H9 (cell line): Measurements from ENCODE around the gene C1QTNF6. TPM values are rescaled to one million over a fixed set of nuclear protein-coding genes. Genes with fewer than 3 reads are reported as not detected.

Experiments
- DNase-seq: peaks from one replicate; pipeline ENCODE4 v3.0.0-alpha.2; 2017
- H2AFZ ChIP-seq: one replicate; pipeline ENCODE4 v1.6.1; 2013; ENCODE audit warnings: mild to moderate bottlenecking, low read length, control low read depth, moderate library complexity
- H2AK5ac ChIP-seq: 2 replicates; pipeline ENCODE4 v1.6.1; 2013; ENCODE audit warnings: low read length, control low read depth, mixed read lengths; ENCODE audit not compliant: insufficient read length
- H2BK120ac ChIP-seq: one replicate; pipeline ENCODE4 v1.6.1; 2013; ENCODE audit warnings: low read depth, mild to moderate bottlenecking, low read length, control low read depth, inconsistent platforms; ENCODE audit not compliant: poor library complexity, severe bottlenecking
- H2BK12ac ChIP-seq: 2 replicates; pipeline ENCODE4 v1.6.1; 2013; ENCODE audit warnings: low read length, control low read depth, mixed read lengths, low read depth; ENCODE audit not compliant: insufficient read length
- H2BK15ac ChIP-seq: 2 replicates; pipeline ENCODE4 v1.6.1; 2013; ENCODE audit warnings: low read depth, low read length, control low read depth
- H2BK20ac ChIP-seq: one replicate; pipeline ENCODE4 v1.6.1; 2013; ENCODE audit warnings: low read depth, mild to moderate bottlenecking, low read length, control low read depth, inconsistent platforms; ENCODE audit not compliant: poor library complexity, severe bottlenecking
- H2BK5ac ChIP-seq: 2 replicates; pipeline ENCODE4 v1.6.1; 2013; ENCODE audit warnings: low read length, control low read depth, mixed read lengths; ENCODE audit not compliant: insufficient read length
- H3K14ac ChIP-seq: 2 replicates; pipeline ENCODE4 v1.6.1; 2013; ENCODE audit warnings: low read length, control low read depth; ENCODE audit not compliant: insufficient read depth
- H3K18ac ChIP-seq: 2 replicates; pipeline ENCODE4 v1.6.1; 2013; ENCODE audit warnings: low read depth, mild to moderate bottlenecking, mixed read lengths, low read length, control low read depth; ENCODE audit not compliant: insufficient read length
- H3K23ac ChIP-seq: 2 replicates; pipeline ENCODE4 v1.6.1; 2013; ENCODE audit warnings: low read length, control low read depth, mixed read lengths, low read depth; ENCODE audit not compliant: insufficient read length
- H3K23me2 ChIP-seq: 2 replicates; pipeline ENCODE4 v1.6.1; 2013; ENCODE audit warnings: low read depth, mild to moderate bottlenecking, mixed read lengths, low read length, control low read depth; ENCODE audit not compliant: insufficient read length, poor library complexity, severe bottlenecking
- H3K27ac ChIP-seq: 2 replicates; pipeline ENCODE4 v1.5.1; 2013; ENCODE audit warnings: low read length, control low read depth, mixed read lengths, low read depth; ENCODE audit not compliant: insufficient read length
- H3K27me3 ChIP-seq: 2 replicates; pipeline ENCODE4 v1.6.1; 2013; ENCODE audit warnings: low read length, control low read depth, inconsistent platforms; ENCODE audit not compliant: insufficient read depth
- H3K4ac ChIP-seq: 2 replicates; pipeline ENCODE4 v1.6.1; 2013; ENCODE audit warnings: low read depth, mild to moderate bottlenecking, control low read depth, inconsistent platforms, low read length, moderate library complexity
- H3K4me1 ChIP-seq: 2 replicates; pipeline ENCODE4 v1.6.1; 2013; ENCODE audit warnings: low read length, control low read depth, inconsistent platforms; ENCODE audit not compliant: insufficient read depth
- H3K4me2 ChIP-seq: 2 replicates; pipeline ENCODE4 v1.6.1; 2013; ENCODE audit warnings: low read length, control low read depth, mixed read lengths; ENCODE audit not compliant: insufficient read length, insufficient read depth
- H3K56ac ChIP-seq: 2 replicates; pipeline ENCODE4 v1.6.1; 2013; ENCODE audit warnings: low read depth, mild to moderate bottlenecking, mixed read lengths, low read length, control low read depth; ENCODE audit not compliant: insufficient read length
- H3K79me1 ChIP-seq: 2 replicates; pipeline ENCODE4 v1.6.1; 2013; ENCODE audit warnings: low read depth, mild to moderate bottlenecking, moderate library complexity, low read length, control low read depth, inconsistent platforms; ENCODE audit not compliant: insufficient read depth, poor library complexity, severe bottlenecking
- H3K79me2 ChIP-seq: 2 replicates; pipeline ENCODE4 v1.6.1; 2013; ENCODE audit warnings: low read length, control low read depth, inconsistent platforms; ENCODE audit not compliant: insufficient read depth
- H3K9ac ChIP-seq: 2 replicates; pipeline ENCODE4 v1.6.1; 2013; ENCODE audit warnings: low read length, control low read depth, mixed read lengths; ENCODE audit not compliant: insufficient read length; ENCODE audit errors: extremely low read depth
- H3K9me3 ChIP-seq: one replicate; pipeline ENCODE4 v1.6.1; 2013; ENCODE audit warnings: low read depth, low read length, inconsistent platforms; ENCODE audit not compliant: control insufficient read depth
- H3T11ph ChIP-seq: one replicate; pipeline ENCODE4 v1.6.1; 2013; ENCODE audit warnings: mild to moderate bottlenecking, low read length, control low read depth, inconsistent platforms
- H4K20me1 ChIP-seq: one replicate; pipeline ENCODE4 v1.6.1; 2013; ENCODE audit not compliant: control insufficient read depth, insufficient read length, insufficient read depth
- H4K5ac ChIP-seq: 2 replicates; pipeline ENCODE4 v1.6.1; 2013; ENCODE audit warnings: low read depth, mild to moderate bottlenecking, mixed read lengths, low read length, control low read depth; ENCODE audit not compliant: insufficient read length
- H4K8ac ChIP-seq: replicated peaks from 2 replicates; pipeline ENCODE4 v1.6.1; 2013; ENCODE audit warnings: low read length, control low read depth, mixed read lengths, low read depth; ENCODE audit not compliant: insufficient read length
- H4K91ac ChIP-seq: 2 replicates; pipeline ENCODE4 v1.6.1; 2013; ENCODE audit warnings: low read depth, mild to moderate bottlenecking, moderate library complexity, mixed read lengths, low read length, control low read depth; ENCODE audit not compliant: insufficient read length
- H3K27ac Mint-ChIP-seq, 3 experiments: 2 replicates in 2 of 3; 3 replicates in 1 of 3; pipeline ENCODE4 v1.8.0; 2020 to 2021; ENCODE audit warnings: mixed read lengths in 3 of 3, mild to moderate bottlenecking in 1 of 3, moderate library complexity in 1 of 3
- H3K27me3 Mint-ChIP-seq: 2 replicates; pipeline ENCODE4 v1.8.0; 2021; ENCODE audit warnings: low read depth, mild to moderate bottlenecking, moderate library complexity, mixed read lengths
- H3K36me3 Mint-ChIP-seq, 3 experiments: 2 replicates in 2 of 3; 3 replicates in 1 of 3; pipeline ENCODE4 v1.8.0; 2020 to 2021; ENCODE audit warnings: low read depth in 3 of 3, mixed read lengths in 3 of 3; ENCODE audit not compliant: insufficient read depth in 1 of 3
- H3K4me1 Mint-ChIP-seq, 2 experiments: 2 replicates each; pipeline ENCODE4 v1.8.0; 2020; ENCODE audit warnings: mixed read lengths in 2 of 2
- H3K4me3 Mint-ChIP-seq, 2 experiments: 2 replicates in 1 of 2; 3 replicates in 1 of 2; pipeline ENCODE4 v1.8.0; 2020 to 2021; ENCODE audit warnings: mild to moderate bottlenecking in 2 of 2, mixed read lengths in 2 of 2, moderate library complexity in 1 of 2
- H3K9me3 Mint-ChIP-seq, 2 experiments: 2 replicates in 1 of 2; 3 replicates in 1 of 2; pipeline ENCODE4 v1.8.0; 2020; ENCODE audit warnings: mild to moderate bottlenecking in 2 of 2, mixed read lengths in 2 of 2, moderate library complexity in 1 of 2
- CTCF ChIP-seq: fragments of 200-600 bp; sonication (generic); conservative IDR thresholded peaks from 3 replicates; pipeline ENCODE4 v1.8.0; 2021; ENCODE audit warnings: antibody characterized with exemption, mild to moderate bottlenecking
- WGBS: extraction: QIAGEN DNeasy Blood & Tissue Kit; methylation state at CpG from one replicate; pipeline ENCODE4 v1.1.7; 2013; ENCODE audit warnings: missing lambda C conversion rate, low lambda C conversion rate, mixed read lengths; ENCODE audit not compliant: insufficient read length; ENCODE audit errors: extremely low coverage; 5-methylcytosine and 5-hydroxymethylcytosine counted together
- total RNA-seq: library from RNA; stranded (reverse); gene quantifications from 2 replicates; pipeline ENCODE4 v1.2.1, GENCODE V29; 2021

C1QTNF6 gene
- total RNA-seq, 1 experiment from 2014 or later, result 5.0 TPM

GRCh38 chr22:37173709-37174108 is 14.3 kb downstream of the C1QTNF6 start:
- no CpG with 5 or more reads among the region's 6 CpGs for WGBS
- Histone ChIP-seq H3K23ac (no peak overlapping the region), H4K20me1 (no peaks in the 10 kb centered on the region), H2BK12ac (no peak overlapping the region), H4K91ac (no peak overlapping the region), H3K4ac (no peak overlapping the region), H3K4me1 (no peaks in the 10 kb centered on the region), H2BK120ac (no peak overlapping the region), H4K8ac (no peak overlapping the region), H2BK5ac (no peak overlapping the region), H3K4me2 (no peak overlapping the region), H2AK5ac (no peak overlapping the region), H3K27ac (no peak overlapping the region), H3K9me3 (no peaks in the 10 kb centered on the region), H2AFZ (no peak overlapping the region), H3K27me3 (no peaks in the 10 kb centered on the region), H3K79me2 (no peaks in the 10 kb centered on the region), H3K79me1 (no peaks in the 10 kb centered on the region), H3K18ac (no peak overlapping the region), H3K9ac (no peak overlapping the region), H3K23me2 (no peaks in the 10 kb centered on the region), H3K56ac (no peak overlapping the region), H4K5ac (no peak overlapping the region), H2BK20ac (no peak overlapping the region), H2BK15ac (no peak overlapping the region), H3K14ac (no peak overlapping the region; the same call in 1 of the 2 replicates), H3T11ph (no peak overlapping the region)
- no peak for TF ChIP-seq CTCF
- H3K4me1 Mint-ChIP-seq, result peaks cover 33 to 49% of the 10 kb centered on the region in 2 experiments
- no peaks in the 10 kb centered on the region for H3K36me3 Mint-ChIP-seq
- H3K9me3 Mint-ChIP-seq, result no peaks in the 10 kb centered on the region; a peak in 2 of 5 replicates
- H3K27me3 Mint-ChIP-seq, result peaks cover 47% of the 10 kb centered on the region
- no peak overlapping the region for H3K27ac Mint-ChIP-seq
- DNase-seq, result no peak
- H3K4me3 Mint-ChIP-seq, result no peak overlapping the region
